Stimulated activated CD4-positive, alpha-beta T cell treated with anti-CD3 and anti-CD28 coated beads, TNF-alpha, amount 100 ng/mL, for 1 hour (primary cell): ENCODE measurements around the gene TMEM63C.

Experiments
- DNase-seq, 3 donors: peaks; one replicate each; pipeline ENCODE4 v3.0.0-alpha.2; 2020; ENCODE audit warnings: low read depth in 3 of 3, low spot score in 1 of 3

TMEM63C gene

DNA sequence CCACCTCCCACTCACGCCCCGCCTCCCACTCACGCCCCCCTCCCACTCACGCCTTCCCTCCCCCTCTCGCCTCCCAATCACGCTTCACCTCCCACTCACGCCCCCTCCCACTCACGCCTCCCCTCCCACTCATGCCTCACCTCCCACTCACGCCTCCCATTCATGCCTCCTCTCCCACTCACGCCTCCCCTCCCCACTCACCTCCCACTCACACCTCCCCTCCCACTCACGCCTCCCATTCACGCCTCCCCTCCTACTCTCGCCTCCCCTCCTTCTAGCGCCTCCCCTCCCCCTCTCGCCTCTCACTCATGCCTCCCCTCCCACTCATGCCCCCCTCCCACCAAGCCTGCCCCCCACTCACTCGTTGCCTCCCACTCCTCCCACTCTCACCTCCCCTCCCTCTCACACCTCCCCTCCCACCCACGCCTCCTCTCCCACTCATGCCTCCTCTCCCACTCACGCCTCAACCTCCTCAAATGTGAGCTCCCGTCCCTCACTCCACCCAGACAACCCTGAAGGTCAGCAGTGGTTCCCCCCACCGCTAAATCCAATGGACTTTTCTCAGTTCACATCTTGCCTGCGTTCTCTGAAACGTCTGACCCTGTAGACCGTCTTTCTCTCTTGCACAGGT, 39.8 kb downstream of the TMEM63C start:
- DNase-seq: no peak

DNA sequence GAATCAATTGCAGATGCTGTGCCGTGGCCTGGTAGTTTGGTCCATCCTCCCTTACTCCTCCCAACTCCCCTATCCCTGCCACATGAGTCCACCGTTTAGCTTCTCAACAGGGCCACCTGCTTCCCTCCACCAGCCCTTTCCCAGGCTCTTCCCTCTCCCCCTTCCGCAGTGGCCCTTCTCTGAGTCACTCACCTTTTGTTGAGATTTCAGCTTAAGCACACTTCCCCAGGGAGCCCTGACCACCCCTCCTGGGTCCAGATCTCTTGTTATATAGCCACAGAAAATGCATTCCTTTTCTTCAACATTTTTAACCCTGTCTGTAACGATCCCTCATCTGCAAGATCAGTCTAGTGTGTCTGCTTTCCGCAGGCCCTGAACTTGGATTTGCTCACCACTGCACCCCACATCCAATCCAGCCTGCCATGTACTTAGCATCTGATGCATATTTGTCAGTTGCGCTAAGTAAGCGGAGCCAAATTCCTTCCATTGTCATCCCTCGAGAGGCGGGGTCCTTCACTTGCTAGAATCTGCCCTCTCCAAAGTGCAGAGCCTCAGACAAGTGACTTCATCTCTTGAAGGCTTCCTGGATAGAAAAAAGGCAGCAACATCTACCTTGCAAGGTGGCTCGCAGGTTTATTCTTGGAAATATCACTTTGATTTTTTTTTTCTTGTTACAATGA, 41.1 kb downstream of the TMEM63C start:
- DNase-seq: no peak

GRCh38 chr14:77224212-77224611, 42.6 kb downstream of the TMEM63C start:
- no peak for DNase-seq

DNA sequence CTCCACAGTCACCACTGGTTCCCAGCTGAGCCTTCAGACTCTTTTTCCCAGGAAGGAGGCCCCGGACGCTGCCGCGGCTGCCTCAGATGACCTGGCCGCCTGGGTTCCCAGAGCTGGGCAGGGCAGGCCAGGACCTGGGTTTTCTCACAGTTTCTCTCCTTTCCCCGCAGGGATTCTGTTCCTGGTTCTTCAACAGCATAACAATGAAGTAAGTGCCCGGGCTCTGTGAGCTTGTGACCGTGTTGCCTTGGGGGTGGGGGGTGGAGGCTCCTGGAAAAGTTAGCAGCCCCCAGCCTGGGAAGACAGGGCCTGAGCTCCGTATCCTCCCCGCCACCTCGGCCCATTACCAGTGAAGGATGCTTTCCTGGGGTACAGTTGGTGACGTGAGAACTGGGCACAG, 43.7 kb downstream of the TMEM63C start:
- DNase-seq: no peak

DNA sequence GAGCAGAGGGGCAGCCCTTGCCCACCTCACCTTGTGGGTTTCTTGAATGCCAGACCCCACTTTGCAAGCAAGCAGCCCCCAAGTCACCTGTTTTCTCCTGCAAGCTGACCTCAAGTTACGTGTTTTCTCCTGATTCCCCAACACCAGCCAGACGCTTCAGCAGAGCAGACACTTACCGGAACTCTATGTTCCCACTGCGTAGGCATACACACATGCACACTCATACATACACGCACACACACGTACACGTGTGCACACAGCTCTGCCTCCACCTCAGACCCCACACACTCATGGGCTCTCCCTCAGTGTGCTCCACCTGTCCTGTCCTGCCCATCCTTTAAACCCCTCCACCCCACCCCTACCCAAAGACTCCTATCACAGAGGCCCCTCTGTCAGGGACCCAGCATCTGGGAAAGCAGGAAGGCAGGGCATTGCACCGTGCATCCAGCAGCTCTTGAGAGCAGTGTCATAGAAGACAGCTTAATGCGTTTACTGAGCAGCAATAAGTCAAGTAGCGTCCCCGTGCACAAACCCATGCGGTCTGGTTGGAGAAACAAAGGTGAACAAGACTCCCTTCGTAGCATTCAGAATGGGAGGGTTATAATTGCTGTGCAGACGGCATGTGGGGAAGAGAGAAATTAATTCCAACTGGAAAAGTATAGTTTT, 44.4 kb downstream of the TMEM63C start:
- DNase-seq: no peak

- no peak for DNase-seq
Measured at GRCh38 chr14:77228056-77228455, 46.5 kb downstream of the TMEM63C start.

- no peak for DNase-seq
Measured at GRCh38 chr14:77230914-77231313, 49.3 kb downstream of the TMEM63C start.

DNA sequence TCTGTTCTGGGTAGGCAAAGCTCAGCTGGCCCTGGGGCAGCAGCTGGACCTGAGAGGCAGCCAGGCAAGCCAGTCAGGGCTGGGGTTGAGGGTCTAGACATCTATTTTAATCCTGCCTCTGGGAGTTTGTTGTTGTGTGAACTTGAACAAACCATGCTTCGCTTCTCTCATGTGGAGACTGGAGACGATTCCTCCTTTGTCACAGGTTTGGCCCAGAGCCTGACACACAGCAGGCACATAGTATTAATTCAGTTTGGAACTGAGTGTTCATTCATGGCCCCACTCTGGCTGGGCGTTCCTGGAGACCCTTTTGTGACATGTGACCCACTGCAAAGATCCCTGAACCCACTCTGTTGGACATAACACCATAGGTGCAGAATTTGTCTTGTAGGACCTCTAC, 50.1 kb downstream of the TMEM63C start:
- DNase-seq: no peak

- DNase-seq: no peak
Measured at GRCh38 chr14:77236814-77237213, 55.2 kb downstream of the TMEM63C start.

- no peak for DNase-seq
Measured at GRCh38 chr14:77238356-77238755, 56.8 kb downstream of the TMEM63C start.

DNA sequence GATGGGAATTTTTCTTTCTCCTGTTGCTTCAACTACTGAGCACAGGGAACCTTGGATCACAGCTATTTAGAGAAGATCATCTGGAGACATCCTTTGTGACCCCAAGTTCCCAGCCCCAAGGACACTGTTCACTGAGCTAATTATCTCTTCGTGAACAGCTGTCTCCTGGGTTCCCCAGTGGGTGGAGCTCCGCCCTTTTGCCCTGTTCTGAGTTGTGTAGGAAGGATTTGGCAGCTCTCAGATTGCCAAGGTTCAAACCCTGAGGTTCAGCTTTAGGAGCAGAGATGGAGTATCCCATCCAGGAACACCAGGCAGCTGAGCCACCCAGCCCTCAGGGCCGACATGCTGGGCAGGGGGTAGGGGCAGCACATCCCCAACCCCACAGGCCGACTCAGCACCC, 57.4 kb downstream of the TMEM63C start:
- no peak for DNase-seq

DNA sequence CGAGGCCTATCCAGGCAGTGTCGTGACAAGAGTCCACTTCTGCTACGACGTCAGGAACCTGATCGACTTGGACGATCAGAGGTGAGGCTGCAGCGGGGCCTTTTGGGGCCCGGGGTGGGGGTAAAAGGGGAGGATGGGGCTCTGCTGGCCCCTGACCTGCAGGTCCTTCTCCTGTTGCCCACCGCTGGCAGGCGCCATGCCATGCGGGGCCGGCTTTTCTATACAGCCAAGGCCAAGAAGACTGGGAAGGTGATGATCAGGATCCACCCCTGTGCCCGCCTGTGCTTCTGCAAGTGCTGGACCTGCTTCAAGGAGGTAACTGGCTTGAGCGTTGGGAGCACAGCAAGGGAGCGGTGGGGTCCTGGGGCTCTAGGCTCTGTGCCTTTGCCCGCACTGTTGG, 57.8 kb downstream of the TMEM63C start:
- no peak for DNase-seq

- no peak for DNase-seq
Measured at GRCh38 chr14:77240336-77240915, 58.8 kb downstream of the TMEM63C start.

GRCh38 chr14:77241955-77242354, 60.4 kb downstream of the TMEM63C start:
- no peak for DNase-seq

DNA sequence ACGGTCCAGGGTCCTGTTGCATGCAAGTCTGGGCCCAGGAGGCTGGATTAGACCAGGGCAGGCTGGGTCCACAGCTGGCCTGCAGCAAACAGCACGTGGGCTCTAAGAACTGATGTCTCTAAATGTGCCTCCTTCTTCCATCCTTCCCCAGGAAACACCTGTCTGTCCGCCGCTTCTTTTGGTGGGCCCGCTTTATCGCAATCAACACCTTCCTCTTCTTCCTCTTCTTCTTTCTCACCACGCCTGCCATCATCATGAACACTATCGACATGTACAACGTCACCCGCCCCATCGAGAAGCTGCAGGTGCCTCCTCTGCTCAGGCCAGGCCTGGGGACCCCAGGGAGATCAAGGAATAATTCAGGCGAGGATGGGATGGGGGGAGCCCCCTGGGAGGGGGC, 61.2 kb downstream of the TMEM63C start:
- no peak for DNase-seq

GRCh38 chr14:77243853-77244252, 62.3 kb downstream of the TMEM63C start:
- no peak for DNase-seq

DNA sequence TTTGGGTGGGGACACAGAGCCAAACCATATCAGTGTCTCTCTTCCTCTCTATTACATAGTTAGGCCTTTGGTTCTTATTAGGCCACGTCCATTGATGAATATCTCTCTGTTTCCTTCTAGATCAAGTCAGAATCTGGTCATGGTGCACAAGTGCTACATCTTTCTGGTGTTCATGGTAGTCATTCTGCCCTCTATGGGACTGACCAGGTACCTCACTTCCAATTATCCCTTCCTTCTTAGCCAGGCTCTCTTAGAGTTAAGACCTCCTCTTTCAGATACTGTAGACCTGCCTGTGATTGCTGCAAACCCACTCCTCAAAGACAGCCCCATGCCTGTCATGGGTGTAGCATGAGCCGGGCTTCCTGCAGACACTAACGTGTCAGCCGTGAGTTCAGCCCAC, 64.2 kb downstream of the TMEM63C start:
- no peak for DNase-seq

GRCh38 chr14:77246784-77247183, 65.2 kb downstream of the TMEM63C start:
- DNase-seq: no peak

GRCh38 chr14:77248666-77249065, 67.1 kb downstream of the TMEM63C start:
- DNase-seq: no peak

GRCh38 chr14:77249286-77249685, 67.7 kb downstream of the TMEM63C start:
- no peak for DNase-seq

- DNase-seq: no peak
Measured at GRCh38 chr14:77250927-77251326, 69.3 kb downstream of the TMEM63C start.

DNA sequence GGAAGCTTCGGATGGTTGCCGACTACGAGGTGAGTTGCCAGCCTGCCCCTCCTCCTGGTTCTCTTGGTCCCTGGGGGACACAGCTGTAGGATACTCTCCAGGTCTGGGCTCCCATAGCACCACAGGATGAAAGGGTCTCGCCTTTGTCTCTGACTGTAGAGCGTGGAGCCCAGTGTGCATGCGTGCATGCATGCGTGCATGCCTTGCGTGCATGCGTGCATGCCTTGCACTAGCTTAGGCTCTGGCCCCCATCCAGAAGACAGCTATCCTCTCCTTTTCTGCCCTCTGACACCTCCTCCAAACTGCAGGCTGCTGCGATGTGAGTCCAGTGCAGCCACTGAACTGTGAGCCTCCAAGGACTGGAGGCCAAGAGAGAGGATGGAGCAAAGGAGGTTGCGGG, 70.3 kb downstream of the TMEM63C start:
- no peak for DNase-seq
